ENCODE results near the gene SNHG17.

The SNHG17 gene

GRCh38 chr20:38432292-38432691 is 2.8 kb downstream of the SNHG17 start:
- no peak overlapping the region for H3K9ac ChIP-seq (ENCODE audit: low read length)
- peaks cover 8% of the 10 kb centered on the region for H3K4me1 ChIP-seq (ENCODE audit: control insufficient read depth, insufficient read depth, low read length)
- H3K36me3 ChIP-seq (ENCODE audit: control insufficient read depth, insufficient read depth, low read length): peaks cover 72% of the 10 kb centered on the region
- no peak overlapping the region for H3K27ac ChIP-seq (ENCODE audit: low read depth, low read length)
- no peaks in the 10 kb centered on the region for H3K9me3 ChIP-seq (ENCODE audit: control insufficient read depth, insufficient read depth, low read depth, low read length)
- H3K27me3 ChIP-seq (ENCODE audit: control insufficient read depth, insufficient read depth, low read length): no peaks in the 10 kb centered on the region
- peak overlapping the region; percentile 84; the same call in 1 of the 2 replicates for H3K4me3 ChIP-seq (ENCODE audit: low read depth, low read length)

GRCh38 chr20:38430679-38431325 is 4.3 kb downstream of the SNHG17 start:
- H3K4me1 ChIP-seq (ENCODE audit: control insufficient read depth, insufficient read depth, low read length): peaks cover 8% of the 10 kb centered on the region
- no peak overlapping the region for H3K4me3 ChIP-seq (ENCODE audit: low read depth, low read length)
- no peaks in the 10 kb centered on the region for H3K27me3 ChIP-seq (ENCODE audit: control insufficient read depth, insufficient read depth, low read length)
- H3K36me3 ChIP-seq (ENCODE audit: control insufficient read depth, insufficient read depth, low read length): peaks cover 87% of the 10 kb centered on the region
- H3K9me3 ChIP-seq (ENCODE audit: control insufficient read depth, insufficient read depth, low read depth, low read length): no peaks in the 10 kb centered on the region
- no peak overlapping the region for H3K9ac ChIP-seq (ENCODE audit: low read length)
- H3K27ac ChIP-seq (ENCODE audit: low read depth, low read length): no peak overlapping the region

- Histone ChIP-seq H3K36me3 (ENCODE audit: control insufficient read depth, insufficient read depth, low read length) (peaks cover 98% of the 10 kb centered on the region), H3K4me3 (ENCODE audit: low read depth, low read length) (no peak overlapping the region), H3K4me1 (ENCODE audit: control insufficient read depth, insufficient read depth, low read length) (peaks cover 8% of the 10 kb centered on the region), H3K9ac (ENCODE audit: low read length) (no peak overlapping the region), H3K9me3 (ENCODE audit: control insufficient read depth, insufficient read depth, low read depth, low read length) (no peaks in the 10 kb centered on the region), H3K27ac (ENCODE audit: low read depth, low read length) (no peak overlapping the region), H3K27me3 (ENCODE audit: control insufficient read depth, insufficient read depth, low read length) (no peaks in the 10 kb centered on the region)
Measured at GRCh38 chr20:38429301-38429700, 5.8 kb downstream of the SNHG17 start.

- H3K36me3 ChIP-seq (ENCODE audit: control insufficient read depth, insufficient read depth, low read length): peaks cover 98% of the 10 kb centered on the region
- no peak overlapping the region for H3K27ac ChIP-seq (ENCODE audit: low read depth, low read length)
- peaks cover 8% of the 10 kb centered on the region for H3K4me1 ChIP-seq (ENCODE audit: control insufficient read depth, insufficient read depth, low read length)
- H3K4me3 ChIP-seq (ENCODE audit: low read depth, low read length): no peak overlapping the region
- peak overlapping the region; percentile 4 for H3K9ac ChIP-seq (ENCODE audit: low read length)
- H3K27me3 ChIP-seq (ENCODE audit: control insufficient read depth, insufficient read depth, low read length): no peaks in the 10 kb centered on the region
- no peaks in the 10 kb centered on the region for H3K9me3 ChIP-seq (ENCODE audit: control insufficient read depth, insufficient read depth, low read depth, low read length)
Measured at GRCh38 chr20:38428800-38429199, 6.3 kb downstream of the SNHG17 start.

- H3K9me3 ChIP-seq (ENCODE audit: control insufficient read depth, insufficient read depth, low read depth, low read length): no peaks in the 10 kb centered on the region
- H3K4me1 ChIP-seq (ENCODE audit: control insufficient read depth, insufficient read depth, low read length): peaks cover 4% of the 10 kb centered on the region; the same call in 1 of the 2 replicates
- H3K9ac ChIP-seq (ENCODE audit: low read length): no peak overlapping the region
- H3K27me3 ChIP-seq (ENCODE audit: control insufficient read depth, insufficient read depth, low read length): no peaks in the 10 kb centered on the region
- no peak overlapping the region for H3K27ac ChIP-seq (ENCODE audit: low read depth, low read length)
- H3K4me3 ChIP-seq (ENCODE audit: low read depth, low read length): no peak overlapping the region
- peaks cover 97% of the 10 kb centered on the region for H3K36me3 ChIP-seq (ENCODE audit: control insufficient read depth, insufficient read depth, low read length)
Measured at GRCh38 chr20:38427655-38428023, 7.5 kb downstream of the SNHG17 start.

GRCh38 chr20:38426006-38426897 is 8.9 kb downstream of the SNHG17 start:
- H3K9me3 ChIP-seq (ENCODE audit: control insufficient read depth, insufficient read depth, low read depth, low read length): no peaks in the 10 kb centered on the region
- H3K4me3 ChIP-seq (ENCODE audit: low read depth, low read length): no peak overlapping the region
- no peaks in the 10 kb centered on the region; the same call in 1 of the 2 replicates for H3K4me1 ChIP-seq (ENCODE audit: control insufficient read depth, insufficient read depth, low read length)
- no peak overlapping the region for H3K27ac ChIP-seq (ENCODE audit: low read depth, low read length)
- no peak overlapping the region for H3K9ac ChIP-seq (ENCODE audit: low read length)
- peaks cover 97% of the 10 kb centered on the region for H3K36me3 ChIP-seq (ENCODE audit: control insufficient read depth, insufficient read depth, low read length)
- no peaks in the 10 kb centered on the region for H3K27me3 ChIP-seq (ENCODE audit: control insufficient read depth, insufficient read depth, low read length)

- Histone ChIP-seq H3K27ac (ENCODE audit: low read depth, low read length) (no peak overlapping the region), H3K9ac (ENCODE audit: low read length) (no peak overlapping the region), H3K36me3 (ENCODE audit: control insufficient read depth, insufficient read depth, low read length) (peaks cover 99% of the 10 kb centered on the region), H3K27me3 (ENCODE audit: control insufficient read depth, insufficient read depth, low read length) (no peaks in the 10 kb centered on the region), H3K4me3 (ENCODE audit: low read depth, low read length) (no peak overlapping the region), H3K4me1 (ENCODE audit: control insufficient read depth, insufficient read depth, low read length) (no peaks in the 10 kb centered on the region; the same call in 1 of the 2 replicates), H3K9me3 (ENCODE audit: control insufficient read depth, insufficient read depth, low read depth, low read length) (no peaks in the 10 kb centered on the region)
Measured at GRCh38 chr20:38424401-38424800, 10.7 kb downstream of the SNHG17 start.

GRCh38 chr20:38423541-38423940 is 11.6 kb downstream of the SNHG17 start:
- Histone ChIP-seq H3K9ac (ENCODE audit: low read length) (no peak overlapping the region), H3K9me3 (ENCODE audit: control insufficient read depth, insufficient read depth, low read depth, low read length) (no peaks in the 10 kb centered on the region), H3K27me3 (ENCODE audit: control insufficient read depth, insufficient read depth, low read length) (no peaks in the 10 kb centered on the region), H3K4me1 (ENCODE audit: control insufficient read depth, insufficient read depth, low read length) (no peaks in the 10 kb centered on the region; the same call in 1 of the 2 replicates), H3K36me3 (ENCODE audit: control insufficient read depth, insufficient read depth, low read length) (peaks cover 99% of the 10 kb centered on the region), H3K27ac (ENCODE audit: low read depth, low read length) (no peak overlapping the region), H3K4me3 (ENCODE audit: low read depth, low read length) (no peak overlapping the region)

- H3K27ac ChIP-seq (ENCODE audit: low read depth, low read length): no peak overlapping the region
Measured at GRCh38 chr20:38421915-38422314, 13.2 kb downstream of the SNHG17 start.

GRCh38 chr20:38420388-38421085 is 14.6 kb downstream of the SNHG17 start:
- Histone ChIP-seq H3K9me3 (ENCODE audit: control insufficient read depth, insufficient read depth, low read depth, low read length) (no peaks in the 10 kb centered on the region), H3K4me3 (ENCODE audit: low read depth, low read length) (no peak overlapping the region), H3K27ac (ENCODE audit: low read depth, low read length) (no peak overlapping the region), H3K36me3 (ENCODE audit: control insufficient read depth, insufficient read depth, low read length) (peaks cover 85% of the 10 kb centered on the region), H3K27me3 (ENCODE audit: control insufficient read depth, insufficient read depth, low read length) (no peaks in the 10 kb centered on the region), H3K4me1 (ENCODE audit: control insufficient read depth, insufficient read depth, low read length) (peaks cover 13% of the 10 kb centered on the region), H3K9ac (ENCODE audit: low read length) (no peak overlapping the region)

More at GRCh38 chr20:38421915-38422314, 13.2 kb downstream of the SNHG17 start:
- H3K9me3 ChIP-seq (ENCODE audit: control insufficient read depth, insufficient read depth, low read depth, low read length): no peaks in the 10 kb centered on the region
- H3K9ac ChIP-seq (ENCODE audit: low read length): no peak overlapping the region
- H3K4me3 ChIP-seq (ENCODE audit: low read depth, low read length): no peak overlapping the region
- peaks cover 7% of the 10 kb centered on the region for H3K4me1 ChIP-seq (ENCODE audit: control insufficient read depth, insufficient read depth, low read length)
- no peaks in the 10 kb centered on the region for H3K27me3 ChIP-seq (ENCODE audit: control insufficient read depth, insufficient read depth, low read length)
- H3K36me3 ChIP-seq (ENCODE audit: control insufficient read depth, insufficient read depth, low read length): peaks cover 93% of the 10 kb centered on the region
